Colonic mucosa (tissue), 4 donors: ENCODE results near the gene TRIM62. TPM values are rescaled to one million over a fixed set of nuclear protein-coding genes. Genes with fewer than 3 reads are reported as not detected.

Experiments
- DNase-seq: peaks from one replicate; pipeline ENCODE4 v3.0.0-alpha.2; 2020
- H3K27ac ChIP-seq: fragments of 200-600 bp; one replicate; pipeline ENCODE4 v1.8.0; 2021
- H3K27me3 ChIP-seq: fragments of 200-600 bp; one replicate; pipeline ENCODE4 v1.8.0; 2021
- H3K36me3 ChIP-seq: fragments of 200-600 bp; one replicate; pipeline ENCODE4 v1.8.0; 2021
- H3K4me1 ChIP-seq: fragments of 200-600 bp; one replicate; pipeline ENCODE4 v1.8.0; 2021; ENCODE audit warnings: mild to moderate bottlenecking
- H3K4me3 ChIP-seq: fragments of 200-600 bp; one replicate; pipeline ENCODE4 v1.8.0; 2021
- H3K9ac ChIP-seq, 2 donors: one replicate each; pipeline ENCODE4 v1.7.0; 2013; ENCODE audit warnings: control low read depth in 2 of 2, low read depth in 2 of 2, low read length in 2 of 2
- H3K9me3 ChIP-seq: fragments of 200-600 bp; one replicate; pipeline ENCODE4 v1.8.0; 2021
- CTCF ChIP-seq: fragments of 200-600 bp; IDR thresholded peaks from one replicate; pipeline ENCODE4 v1.8.0; 2022; ENCODE audit warnings: antibody characterized with exemption, mild to moderate bottlenecking
- intact Hi-C: fragments of 100-400 bp; cut with DNase I; formaldehyde crosslinking; loops from one replicate; pipeline ENCODE4 v1.14.1; 2022
- total RNA-seq, 2 donors: library from RNA; stranded (reverse); fragmentation: NEBNext Ultra II Directional in 1 of 2; extraction: Animal tissue kit (Norgen Biotek cat#: 25700) in 1 of 2; gene quantifications; one replicate each; pipeline ENCODE4 v1.2.1, GENCODE V29; 2021
- donor health status: healthy.
- donor health status: DM: no; HTN: no; CAD: no.
- donor health status: DM: no; HTN: no; CAD: no.

Gene TRIM62
- total RNA-seq, 2 donors from 2014 or later = 4.9 to 6.2 TPM

GRCh38 chr1:33163621-33164519 lies 18.0 kb downstream of the TRIM62 start:
- H3K36me3 ChIP-seq = no peaks in the 10 kb centered on the region
- no peak overlapping the region for H3K9ac ChIP-seq
- intact Hi-C loops = no loop called here
- H3K4me1 ChIP-seq = no peaks in the 10 kb centered on the region
- no peaks in the 10 kb centered on the region for H3K27me3 ChIP-seq
- no peak for TF ChIP-seq CTCF
- DNase-seq = no peak
- no peak overlapping the region for H3K27ac ChIP-seq
- no peak overlapping the region for H3K4me3 ChIP-seq
- H3K9me3 ChIP-seq = no peaks in the 10 kb centered on the region

- no peak overlapping the region for H3K4me3 ChIP-seq
- H3K4me1 ChIP-seq = no peaks in the 10 kb centered on the region
- H3K27me3 ChIP-seq = no peaks in the 10 kb centered on the region
- no peak overlapping the region for H3K27ac ChIP-seq
- DNase-seq = no peak
- no peaks in the 10 kb centered on the region for H3K36me3 ChIP-seq
- H3K9me3 ChIP-seq = no peaks in the 10 kb centered on the region
- intact Hi-C loops = no loop called here
- H3K9ac ChIP-seq = no peak overlapping the region
- TF ChIP-seq CTCF = no peak
Measured at GRCh38 chr1:33162141-33162540, 19.7 kb downstream of the TRIM62 start.

GRCh38 chr1:33161061-33161681 lies 20.7 kb downstream of the TRIM62 start:
- DNase-seq = no peak
- Histone ChIP-seq H3K36me3 (no peaks in the 10 kb centered on the region), H3K27me3 (no peaks in the 10 kb centered on the region), H3K9ac (no peak overlapping the region), H3K27ac (no peak overlapping the region), H3K4me1 (no peaks in the 10 kb centered on the region), H3K9me3 (no peaks in the 10 kb centered on the region), H3K4me3 (no peak overlapping the region)
- TF ChIP-seq CTCF = no peak
- intact Hi-C loops = no loop called here

- no peak overlapping the region for H3K9ac ChIP-seq
- no peak for DNase-seq
- H3K27me3 ChIP-seq = no peaks in the 10 kb centered on the region
- no peak for TF ChIP-seq CTCF
- H3K4me1 ChIP-seq = no peaks in the 10 kb centered on the region
- H3K36me3 ChIP-seq = no peaks in the 10 kb centered on the region
- no peaks in the 10 kb centered on the region for H3K9me3 ChIP-seq
- no peak overlapping the region for H3K4me3 ChIP-seq
- intact Hi-C loops = no loop called here
- no peak overlapping the region for H3K27ac ChIP-seq
Measured at GRCh38 chr1:33159577-33159976, 22.3 kb downstream of the TRIM62 start.

- no peak for DNase-seq
- no peaks in the 10 kb centered on the region for H3K27me3 ChIP-seq
- no peak for TF ChIP-seq CTCF
- H3K9me3 ChIP-seq = no peaks in the 10 kb centered on the region
- H3K36me3 ChIP-seq = no peaks in the 10 kb centered on the region
- H3K27ac ChIP-seq = no peak overlapping the region
- no peak overlapping the region for H3K4me3 ChIP-seq
- H3K4me1 ChIP-seq = no peaks in the 10 kb centered on the region
- no peak overlapping the region for H3K9ac ChIP-seq
- intact Hi-C loops = no loop called here
Measured at GRCh38 chr1:33158366-33158765, 23.5 kb downstream of the TRIM62 start.
